ENCODE data around the gene ARID2.

The ARID2 gene

DNA sequence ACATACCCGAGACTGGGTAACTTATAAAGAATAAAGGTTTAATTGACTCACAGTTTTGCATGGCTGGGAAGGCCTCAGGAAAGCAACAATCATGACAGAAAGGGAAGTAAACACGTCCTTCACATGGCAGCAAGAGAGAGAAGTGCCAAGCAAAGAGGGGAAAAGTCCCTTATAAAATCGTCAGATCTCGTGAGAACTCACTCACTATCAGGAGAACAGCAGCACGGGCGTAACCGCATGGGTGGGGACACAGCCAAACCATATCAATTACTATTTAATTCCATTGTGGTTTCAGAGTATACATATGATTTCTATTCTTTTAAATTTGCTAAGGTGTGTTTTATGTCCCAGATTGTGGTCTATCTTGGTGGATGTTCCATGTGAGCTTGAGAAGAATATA lies 142.9 kb downstream of the ARID2 start:
- Mint-ChIP-seq H3K27me3 (ENCODE audit: low read depth) (no peaks in the 10 kb centered on the region), H3K9me3 (peaks cover 8% of the 10 kb centered on the region), H3K36me3 (ENCODE audit: low read depth) (peaks cover 64% of the 10 kb centered on the region), H3K4me3 (no peak overlapping the region), H3K27ac (no peak overlapping the region), H3K4me1 (ENCODE audit: low read depth) (peaks cover 25% of the 10 kb centered on the region)
- no peak for DNase-seq (ENCODE audit: low spot score)

DNA sequence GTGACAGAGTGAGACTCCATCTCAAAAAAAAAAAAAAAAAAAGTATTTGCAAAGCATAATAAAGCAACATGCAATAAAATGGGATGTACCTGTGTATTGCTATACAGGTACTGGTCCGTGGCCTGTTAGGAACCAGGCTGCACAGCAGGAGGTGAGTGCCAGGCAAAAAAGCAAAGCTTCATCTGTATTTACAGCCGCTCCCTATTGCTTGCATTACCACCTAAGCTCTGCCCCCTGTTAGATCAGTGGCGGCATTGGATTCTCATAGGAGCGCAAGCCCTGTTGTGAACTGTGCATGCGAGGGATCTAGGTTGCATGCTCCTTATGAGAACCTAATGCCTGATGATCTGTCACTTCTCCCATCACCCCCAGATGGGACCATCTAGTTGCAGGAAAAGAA lies 147.6 kb downstream of the ARID2 start:
- Mint-ChIP-seq H3K27ac (peak overlapping the region; percentile 60), H3K4me1 (ENCODE audit: low read depth) (peaks cover 54% of the 10 kb centered on the region), H3K36me3 (ENCODE audit: low read depth) (peaks cover 81% of the 10 kb centered on the region), H3K27me3 (ENCODE audit: low read depth) (no peaks in the 10 kb centered on the region), H3K9me3 (peaks cover 17% of the 10 kb centered on the region), H3K4me3 (no peak overlapping the region)
- no peak for DNase-seq (ENCODE audit: low spot score)

DNA sequence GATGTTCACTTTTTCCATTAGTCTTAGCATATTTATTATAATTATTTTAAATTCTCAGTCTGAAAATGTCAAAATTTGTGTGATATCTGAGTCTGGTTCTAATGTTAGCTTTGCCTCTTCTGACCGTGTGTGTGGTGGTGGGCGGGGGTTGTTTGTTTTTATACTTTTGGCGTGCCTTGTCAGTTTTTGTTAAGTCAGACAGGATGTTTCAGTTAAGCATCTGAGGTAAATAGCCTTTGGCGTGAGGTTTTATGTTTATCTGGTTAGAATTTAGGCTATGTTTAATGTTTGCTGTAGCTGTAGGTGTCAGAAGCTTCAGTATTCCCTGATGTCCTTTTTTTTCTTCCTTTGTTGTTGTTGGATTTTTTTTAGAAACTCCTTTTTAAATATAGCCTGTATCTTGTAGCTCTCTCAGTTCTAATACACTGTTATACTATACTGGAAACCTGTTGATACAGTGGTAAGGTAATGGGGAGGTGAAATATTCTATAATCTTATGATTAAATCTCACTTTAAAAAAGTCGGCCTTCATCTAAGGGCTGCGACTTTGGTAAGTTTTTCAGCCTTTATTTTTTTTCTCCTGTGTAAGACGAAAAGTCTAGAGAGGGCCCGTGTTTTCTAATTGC lies 149.2 kb downstream of the ARID2 start:
- Mint-ChIP-seq H3K27me3 (ENCODE audit: low read depth) (no peaks in the 10 kb centered on the region), H3K27ac (peak overlapping the region; percentile 85), H3K36me3 (ENCODE audit: low read depth) (peaks cover 83% of the 10 kb centered on the region), H3K4me3 (peak overlapping the region; percentile 73), H3K9me3 (peaks cover 17% of the 10 kb centered on the region), H3K4me1 (ENCODE audit: low read depth) (peaks cover 48% of the 10 kb centered on the region)
- DNase-seq (ENCODE audit: low spot score): peak; percentile 34

DNA sequence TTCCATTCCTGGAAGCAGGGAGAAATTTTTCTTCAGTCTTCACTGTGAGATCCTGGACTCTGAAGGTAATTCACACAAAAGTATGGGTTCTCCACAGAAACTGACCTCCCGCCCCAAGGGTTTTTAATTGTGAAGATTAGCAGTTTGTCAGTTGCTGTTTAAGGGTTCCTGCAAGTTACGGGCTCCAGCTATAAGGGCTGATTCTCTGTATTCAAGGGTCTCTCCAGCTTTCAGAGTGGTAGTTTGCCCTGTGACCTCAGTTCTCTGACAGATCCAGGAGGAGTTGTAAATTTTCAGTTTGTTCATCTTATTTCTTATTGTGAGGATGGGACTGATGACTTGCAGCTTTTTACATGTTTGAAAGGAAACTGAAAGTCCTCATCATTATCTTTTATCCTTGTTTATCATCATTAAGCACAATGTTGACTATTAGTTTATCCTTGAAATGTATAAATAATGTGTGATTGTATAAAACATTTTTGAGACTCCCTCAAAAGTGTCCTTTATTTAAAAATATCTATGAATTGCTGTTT lies 149.9 kb downstream of the ARID2 start:
- peaks cover 82% of the 10 kb centered on the region for H3K36me3 Mint-ChIP-seq (ENCODE audit: low read depth)
- H3K27me3 Mint-ChIP-seq (ENCODE audit: low read depth): no peaks in the 10 kb centered on the region
- peaks cover 48% of the 10 kb centered on the region for H3K4me1 Mint-ChIP-seq (ENCODE audit: low read depth)
- H3K4me3 Mint-ChIP-seq: peak overlapping the region; percentile 73
- peaks cover 15% of the 10 kb centered on the region for H3K9me3 Mint-ChIP-seq
- no peak for DNase-seq (ENCODE audit: low spot score)
- peak overlapping the region; percentile 85 for H3K27ac Mint-ChIP-seq

DNA sequence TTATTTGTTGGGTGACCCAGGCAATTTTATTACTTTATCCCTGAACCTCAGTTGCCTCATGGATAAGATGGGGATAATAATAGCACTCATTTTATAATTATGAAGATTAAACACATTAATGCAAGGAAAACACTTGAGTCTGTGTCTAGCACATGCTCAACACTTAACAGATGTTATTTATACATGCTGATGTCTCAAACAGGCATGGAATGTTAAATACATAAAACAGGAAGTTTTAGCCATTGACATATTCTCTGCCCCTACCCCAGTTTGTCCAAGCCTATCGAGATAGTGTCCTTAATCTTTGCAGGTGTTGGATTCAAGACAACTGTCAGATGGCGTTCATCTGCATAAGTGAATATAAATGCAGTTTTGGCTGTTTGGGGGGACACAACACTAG lies 151.0 kb downstream of the ARID2 start:
- H3K27me3 Mint-ChIP-seq (ENCODE audit: low read depth): no peaks in the 10 kb centered on the region
- peak overlapping the region; percentile 50 for H3K4me3 Mint-ChIP-seq
- H3K9me3 Mint-ChIP-seq: peaks cover 13% of the 10 kb centered on the region
- H3K36me3 Mint-ChIP-seq (ENCODE audit: low read depth): peaks cover 82% of the 10 kb centered on the region
- no peak for DNase-seq (ENCODE audit: low spot score)
- H3K27ac Mint-ChIP-seq: peak overlapping the region; percentile 85
- H3K4me1 Mint-ChIP-seq (ENCODE audit: low read depth): peaks cover 47% of the 10 kb centered on the region

DNA sequence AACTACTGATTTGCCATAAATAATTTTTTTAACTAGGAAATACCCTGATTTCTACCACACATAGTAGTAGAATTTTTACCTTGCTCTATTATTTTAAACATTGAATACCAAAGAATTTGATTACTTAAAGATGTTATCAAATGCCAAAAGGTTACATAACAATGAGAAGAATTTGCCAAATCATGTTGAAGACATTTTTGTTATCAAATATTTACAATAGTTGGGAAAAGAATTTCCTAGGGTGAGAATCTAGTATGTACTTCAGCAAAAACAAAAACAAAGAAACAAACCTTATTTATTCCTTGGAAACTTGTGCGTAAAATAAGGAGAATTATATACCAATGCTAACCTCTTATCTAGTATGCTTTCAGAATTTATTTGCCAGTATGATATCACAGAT lies 153.7 kb downstream of the ARID2 start:
- Mint-ChIP-seq H3K27ac (no peak overlapping the region), H3K4me3 (no peak overlapping the region), H3K27me3 (ENCODE audit: low read depth) (no peaks in the 10 kb centered on the region), H3K36me3 (ENCODE audit: low read depth) (peaks cover 75% of the 10 kb centered on the region), H3K4me1 (ENCODE audit: low read depth) (peaks cover 31% of the 10 kb centered on the region), H3K9me3 (peaks cover 21% of the 10 kb centered on the region)
- DNase-seq (ENCODE audit: low spot score): no peak

DNA sequence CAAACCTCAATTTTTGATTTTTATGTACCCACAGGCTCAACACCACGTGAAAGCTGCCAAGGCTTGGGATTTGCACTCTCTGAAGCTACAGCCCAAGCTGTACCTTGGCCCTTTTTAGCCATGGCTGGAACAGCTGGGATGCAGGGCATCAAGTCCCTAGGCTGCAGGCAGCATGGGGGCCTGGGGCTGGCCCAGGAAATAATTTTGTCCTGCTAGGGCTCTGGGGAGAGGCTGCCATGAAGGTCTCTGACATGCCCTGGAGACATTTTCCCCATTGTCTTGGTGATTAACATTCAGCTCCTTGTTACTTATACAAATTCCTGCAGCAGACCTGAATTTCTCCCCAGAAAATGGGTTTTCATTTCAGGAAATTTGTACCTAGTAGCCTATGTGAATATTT lies 157.2 kb downstream of the ARID2 start:
- no peak for DNase-seq (ENCODE audit: low spot score)
- Mint-ChIP-seq H3K27me3 (ENCODE audit: low read depth) (no peaks in the 10 kb centered on the region), H3K4me1 (ENCODE audit: low read depth) (peaks cover 8% of the 10 kb centered on the region), H3K9me3 (peaks cover 14% of the 10 kb centered on the region), H3K36me3 (ENCODE audit: low read depth) (peaks cover 59% of the 10 kb centered on the region), H3K4me3 (no peak overlapping the region), H3K27ac (no peak overlapping the region)

DNA sequence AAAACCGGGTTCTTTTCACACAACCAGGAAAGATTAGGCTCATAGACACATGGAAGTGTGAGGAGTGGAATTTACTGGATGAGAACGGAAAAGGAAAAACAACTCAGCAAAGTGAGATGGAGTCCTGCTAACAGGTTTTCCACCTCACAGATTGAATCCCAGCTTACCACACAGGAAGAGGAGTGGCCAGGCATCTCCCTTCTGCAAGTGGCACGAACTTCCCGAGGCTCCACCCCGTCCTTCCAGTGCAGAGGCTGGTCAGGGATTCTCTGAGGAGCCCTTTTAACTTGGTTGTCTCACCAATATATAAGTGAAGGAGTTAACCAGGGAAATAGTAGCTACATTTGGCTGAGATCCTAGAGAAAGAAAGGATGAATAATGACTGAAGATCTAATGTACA lies 158.0 kb downstream of the ARID2 start:
- Mint-ChIP-seq H3K4me3 (no peak overlapping the region), H3K4me1 (ENCODE audit: low read depth) (peaks cover 10% of the 10 kb centered on the region), H3K27ac (peak overlapping the region; percentile 17), H3K27me3 (ENCODE audit: low read depth) (no peaks in the 10 kb centered on the region), H3K9me3 (peaks cover 12% of the 10 kb centered on the region), H3K36me3 (ENCODE audit: low read depth) (peaks cover 56% of the 10 kb centered on the region)
- DNase-seq (ENCODE audit: low spot score): no peak

DNA sequence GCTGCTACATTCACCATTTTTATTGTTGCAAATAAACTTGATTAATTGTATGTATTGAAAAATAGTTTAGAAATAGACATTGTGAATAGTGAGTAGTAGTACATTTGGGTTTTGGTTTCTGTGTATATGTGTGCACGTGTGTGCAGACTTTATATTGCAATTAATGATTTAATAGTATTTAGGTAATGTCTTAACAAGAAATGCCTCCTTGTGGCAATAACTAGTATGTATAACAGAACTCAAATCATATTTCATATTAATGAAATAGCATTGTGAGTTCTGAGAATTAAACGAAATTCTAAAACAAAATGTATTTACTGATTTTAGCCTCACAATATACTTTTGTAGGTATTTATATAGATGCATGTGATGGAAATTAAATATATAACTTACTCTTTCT lies 160.8 kb downstream of the ARID2 start:
- Mint-ChIP-seq H3K27me3 (ENCODE audit: low read depth) (no peaks in the 10 kb centered on the region), H3K4me3 (no peak overlapping the region), H3K27ac (no peak overlapping the region)

DNA sequence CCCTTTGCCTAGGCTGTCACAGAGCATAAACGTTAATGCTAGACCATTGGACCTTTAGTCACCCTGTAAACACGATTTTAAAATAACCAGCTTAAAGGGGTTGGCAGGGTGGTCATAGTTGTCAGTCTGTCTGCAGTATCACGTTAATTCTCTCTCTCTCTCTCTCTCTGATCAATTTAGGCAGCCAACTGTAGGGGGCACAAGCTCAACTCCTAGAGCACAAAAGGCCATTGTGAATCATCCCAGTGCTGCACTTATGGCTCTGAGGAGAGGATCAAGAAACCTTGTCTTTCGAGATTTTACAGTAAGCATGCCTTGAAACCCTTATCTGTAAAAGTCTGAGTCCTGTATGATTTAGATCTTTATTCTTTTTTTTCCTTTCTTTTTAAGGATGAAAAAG lies 163.7 kb downstream of the ARID2 start:
- H3K4me3 Mint-ChIP-seq: no peak overlapping the region
- no peaks in the 10 kb centered on the region for H3K9me3 Mint-ChIP-seq
- peaks cover 57% of the 10 kb centered on the region for H3K36me3 Mint-ChIP-seq (ENCODE audit: low read depth)
- no peak overlapping the region for H3K27ac Mint-ChIP-seq
- H3K4me1 Mint-ChIP-seq (ENCODE audit: low read depth): peaks cover 17% of the 10 kb centered on the region
- no peaks in the 10 kb centered on the region for H3K27me3 Mint-ChIP-seq (ENCODE audit: low read depth)
- no peak for DNase-seq (ENCODE audit: low spot score)

More for the DNA sequence above, 160.8 kb downstream of the ARID2 start:
- H3K36me3 Mint-ChIP-seq (ENCODE audit: low read depth): peaks cover 53% of the 10 kb centered on the region
- DNase-seq (ENCODE audit: low spot score): no peak
- peaks cover 17% of the 10 kb centered on the region for H3K4me1 Mint-ChIP-seq (ENCODE audit: low read depth)
- peaks cover 11% of the 10 kb centered on the region for H3K9me3 Mint-ChIP-seq

DNA sequence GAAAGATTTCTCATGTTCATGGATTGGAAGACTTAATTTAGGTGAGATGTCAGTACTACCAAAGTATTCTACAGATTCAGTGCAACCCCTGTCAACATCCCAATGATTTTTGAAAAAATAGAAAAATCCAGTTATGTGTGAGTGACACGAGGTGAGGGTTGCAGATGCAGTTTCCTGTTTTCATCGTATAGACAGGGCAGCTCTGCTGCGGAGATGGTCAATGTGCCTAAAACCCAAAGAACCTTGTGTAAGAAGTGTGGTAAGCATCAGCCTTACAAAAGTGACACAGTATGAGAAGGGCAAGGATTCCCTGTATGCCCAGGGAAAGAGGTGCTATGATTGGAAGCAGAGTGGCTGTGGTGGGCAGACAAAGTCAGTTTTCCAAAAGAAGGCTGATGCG lies 166.5 kb downstream of the ARID2 start:
- Mint-ChIP-seq H3K4me3 (no peak overlapping the region), H3K4me1 (ENCODE audit: low read depth) (peaks cover 17% of the 10 kb centered on the region), H3K9me3 (no peaks in the 10 kb centered on the region), H3K27me3 (ENCODE audit: low read depth) (no peaks in the 10 kb centered on the region), H3K27ac (no peak overlapping the region), H3K36me3 (ENCODE audit: low read depth) (peaks cover 67% of the 10 kb centered on the region)
- DNase-seq (ENCODE audit: low spot score): no peak

DNA sequence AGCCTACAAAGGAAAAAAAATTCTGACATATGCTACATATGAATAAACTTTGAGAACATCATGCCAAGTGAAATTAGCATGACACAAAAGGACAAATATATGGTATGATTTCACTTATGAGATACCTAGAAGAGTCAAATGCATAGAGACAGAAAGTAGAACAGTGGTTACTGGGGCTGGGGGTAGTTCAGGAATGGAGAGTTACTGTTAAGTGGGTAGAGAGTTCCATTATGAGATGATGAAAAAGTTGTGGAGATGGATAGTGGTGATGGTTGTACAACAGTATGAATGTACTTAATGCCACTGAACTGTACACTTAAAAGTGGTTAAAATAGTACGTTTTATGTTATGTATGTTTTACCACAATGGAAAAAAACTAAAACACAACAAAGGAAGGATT lies 168.6 kb downstream of the ARID2 start:
- Mint-ChIP-seq H3K4me3 (no peak overlapping the region), H3K4me1 (ENCODE audit: low read depth) (peaks cover 7% of the 10 kb centered on the region), H3K27ac (no peak overlapping the region), H3K27me3 (ENCODE audit: low read depth) (no peaks in the 10 kb centered on the region), H3K9me3 (no peaks in the 10 kb centered on the region), H3K36me3 (ENCODE audit: low read depth) (peaks cover 56% of the 10 kb centered on the region)
- no peak for DNase-seq (ENCODE audit: low spot score)

DNA sequence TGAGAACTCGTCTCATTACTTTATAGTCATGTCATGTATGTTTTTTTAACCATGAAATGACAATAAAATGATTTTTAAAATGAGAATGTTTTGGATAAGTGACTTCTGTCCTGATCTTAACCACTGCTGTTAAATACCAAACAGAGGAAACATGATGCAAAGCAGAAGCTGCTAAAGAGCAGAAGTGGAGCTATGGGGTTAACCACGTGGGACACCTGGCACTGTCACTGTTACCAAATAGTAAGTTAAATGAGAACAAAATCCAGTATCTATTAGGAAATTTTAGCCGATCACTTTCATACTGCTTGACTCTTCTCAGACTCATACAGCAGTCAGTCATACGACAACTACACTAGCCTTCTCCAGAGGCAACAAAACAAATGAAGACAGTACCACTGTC lies 178.4 kb downstream of the ARID2 start:
- DNase-seq (ENCODE audit: low spot score): no peak
- no peak overlapping the region for H3K4me3 Mint-ChIP-seq
- H3K4me1 Mint-ChIP-seq (ENCODE audit: low read depth): no peaks in the 10 kb centered on the region
- no peaks in the 10 kb centered on the region for H3K9me3 Mint-ChIP-seq
- H3K27ac Mint-ChIP-seq: no peak overlapping the region
- peaks cover 19% of the 10 kb centered on the region for H3K36me3 Mint-ChIP-seq (ENCODE audit: low read depth)
- no peaks in the 10 kb centered on the region for H3K27me3 Mint-ChIP-seq (ENCODE audit: low read depth)

DNA sequence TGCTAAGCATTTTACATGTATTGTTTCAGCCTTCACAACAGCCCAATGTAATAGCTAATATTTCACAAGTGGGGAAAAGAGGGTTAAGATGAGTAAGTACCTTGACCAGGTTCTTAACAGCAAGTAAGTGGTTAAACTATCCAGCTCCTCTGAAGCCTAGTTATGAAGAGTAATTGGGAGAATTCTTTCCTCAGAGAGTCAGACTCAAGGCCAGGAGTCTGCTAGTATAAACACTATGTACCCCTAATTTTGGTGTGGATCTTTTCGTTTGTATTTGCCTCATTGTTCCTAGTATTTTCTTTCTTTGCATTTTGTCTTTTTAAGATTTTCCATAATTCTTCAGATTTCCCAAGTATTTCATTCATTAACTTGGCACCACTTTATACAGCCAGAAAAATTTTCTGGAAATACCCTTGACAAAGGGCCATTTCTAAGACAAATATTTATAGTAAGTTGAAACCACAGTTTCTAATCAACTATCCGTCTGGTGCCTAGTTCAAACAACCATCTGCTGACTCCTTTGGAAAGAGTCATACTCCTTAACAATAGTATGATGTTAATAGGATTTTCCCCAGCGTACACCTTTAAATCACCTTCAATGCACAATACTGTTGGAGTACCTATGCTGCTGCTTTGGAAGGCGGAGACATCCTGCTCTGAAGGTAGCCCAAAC lies 179.7 kb downstream of the ARID2 start:
- no peak for DNase-seq (ENCODE audit: low spot score)
- Mint-ChIP-seq H3K36me3 (ENCODE audit: low read depth) (peaks cover 14% of the 10 kb centered on the region), H3K4me1 (ENCODE audit: low read depth) (no peaks in the 10 kb centered on the region), H3K9me3 (no peaks in the 10 kb centered on the region), H3K27me3 (ENCODE audit: low read depth) (no peaks in the 10 kb centered on the region), H3K27ac (no peak overlapping the region), H3K4me3 (no peak overlapping the region)
